Putamen (tissue), 1 donor: Measurements from ENCODE around the gene CFAP61.
A peak's percentile ranks its signal among the peaks of the same experiment; 100 is the strongest.
"Not testable (repeated sequence)": the region's sequence is repeated elsewhere in the genome, so short reads cannot be mapped to it uniquely, and the experiment has no call there.

Source experiments
- DNase-seq: peaks from one replicate; pipeline ENCODE4 v3.0.0-alpha.2; 2016; ENCODE audit warnings: low spot score

The CFAP61 gene

DNA sequence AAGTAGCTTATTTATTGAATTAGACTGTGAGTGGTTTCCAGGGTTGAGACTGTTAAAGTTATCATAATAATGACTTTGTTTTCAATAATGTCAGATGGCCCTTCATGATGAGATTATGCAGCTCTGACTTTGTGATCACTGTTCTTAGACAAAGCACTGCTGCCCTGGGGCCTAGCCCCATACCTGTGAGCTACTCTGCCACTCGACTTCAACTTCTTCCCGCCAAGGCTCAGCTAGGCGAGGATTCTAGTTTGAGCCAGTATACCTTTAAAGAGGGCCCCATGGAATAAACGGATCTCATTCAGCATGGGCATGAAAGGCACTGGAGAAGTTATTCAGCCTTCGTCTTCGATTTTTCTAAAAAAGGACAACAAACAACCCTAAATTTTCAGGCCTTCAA, 270.6 kb downstream of the CFAP61 start:
- DNase-seq = no peak

DNA sequence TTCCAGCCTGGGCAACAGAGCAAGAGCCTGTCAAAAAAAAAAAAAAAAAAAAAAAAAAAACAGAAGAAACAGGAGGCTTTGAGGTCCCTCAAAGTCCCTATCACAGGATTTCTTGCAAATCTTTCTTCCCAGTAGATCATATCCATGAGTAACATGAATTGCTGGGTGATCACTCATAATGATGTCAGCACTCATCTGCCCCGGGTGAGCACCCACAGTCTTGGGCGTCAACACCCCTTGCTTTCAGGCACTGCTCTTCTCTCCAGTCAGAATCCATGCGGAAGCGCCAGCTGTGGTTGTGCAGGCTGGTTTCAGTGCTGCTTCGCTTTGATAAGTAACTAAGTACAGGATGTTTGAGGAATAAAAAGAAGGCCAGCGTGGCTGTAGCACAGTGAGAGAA, 275.4 kb downstream of the CFAP61 start:
- DNase-seq = no peak

DNA sequence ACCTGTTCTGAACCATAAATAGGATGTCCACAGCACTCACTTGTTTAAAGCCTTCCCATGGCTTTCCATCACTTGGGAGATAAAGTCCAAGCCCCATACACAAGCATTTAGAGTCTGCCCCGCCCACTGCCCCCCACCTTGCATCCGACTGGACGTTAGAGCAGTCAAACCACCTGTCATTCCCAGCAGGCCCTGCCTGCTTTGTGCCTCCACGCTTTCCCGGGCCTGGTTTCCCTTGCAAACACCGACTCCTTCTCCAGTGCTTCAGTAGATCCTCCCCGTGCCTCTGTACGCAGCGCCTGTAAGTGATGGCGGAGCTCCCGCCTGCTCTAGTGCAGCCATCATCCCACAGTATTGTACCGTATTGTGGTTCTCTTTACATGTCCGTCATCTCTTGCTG, 277.2 kb downstream of the CFAP61 start:
- no peak for DNase-seq

DNA sequence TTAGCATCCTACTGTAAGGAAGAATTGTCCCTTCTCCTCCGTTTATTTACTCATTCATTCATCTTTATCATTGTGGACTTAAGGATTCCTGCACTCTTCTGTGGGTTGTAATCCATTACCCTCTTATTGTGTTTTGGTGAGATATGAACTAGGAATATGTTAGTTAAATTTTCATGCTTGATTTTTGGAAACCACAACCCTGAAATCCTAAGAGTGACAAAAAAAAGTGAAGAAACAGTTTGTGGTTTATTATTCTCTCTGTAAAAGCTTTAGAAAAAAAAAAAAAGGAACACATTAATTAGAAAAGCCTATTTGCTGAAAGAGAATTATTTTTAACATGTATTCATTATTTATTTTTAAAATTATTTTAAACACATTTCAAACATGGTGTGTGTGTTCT, 278.8 kb downstream of the CFAP61 start:
- no peak for DNase-seq

DNA sequence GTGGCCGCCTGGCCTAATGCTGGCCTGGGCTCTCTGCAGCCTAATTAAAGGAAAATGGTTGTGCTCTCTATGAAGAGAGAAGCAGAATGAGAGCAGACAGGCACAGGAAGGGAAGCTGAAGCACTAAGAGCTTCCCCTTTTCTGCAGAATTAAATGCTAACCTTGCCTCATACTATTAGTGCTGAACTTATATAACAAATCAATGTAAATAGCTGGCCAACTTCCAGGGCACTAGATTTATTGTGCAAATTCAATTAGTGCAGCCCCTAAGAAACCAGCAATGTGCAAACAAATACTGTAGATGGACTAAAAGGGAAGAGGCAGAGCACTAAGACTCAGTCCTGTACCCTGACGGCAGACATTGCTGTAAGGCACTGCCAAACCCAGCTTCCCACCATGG, 279.5 kb downstream of the CFAP61 start:
- no peak for DNase-seq

DNA sequence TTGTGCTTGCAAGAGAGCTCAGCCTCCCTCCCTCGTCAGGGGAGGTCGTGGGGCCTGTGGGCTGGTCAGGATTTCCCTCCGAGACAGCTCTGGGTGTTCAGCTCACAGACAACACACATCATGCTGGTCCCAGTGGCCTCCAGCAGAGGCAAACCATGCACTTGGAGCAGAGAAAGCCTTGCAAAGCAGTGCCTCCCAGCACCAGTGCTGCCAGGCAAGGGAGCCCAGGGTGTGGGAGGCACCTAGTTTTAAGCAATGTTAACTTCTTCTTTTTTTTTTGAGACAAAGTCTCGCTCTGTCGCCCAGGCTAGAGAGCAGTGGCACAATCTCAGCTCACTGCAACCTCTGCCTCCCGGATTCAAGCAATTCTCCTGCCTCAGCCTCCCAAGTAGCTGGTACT, 281.5 kb downstream of the CFAP61 start:
- DNase-seq = peak; percentile 45

DNA sequence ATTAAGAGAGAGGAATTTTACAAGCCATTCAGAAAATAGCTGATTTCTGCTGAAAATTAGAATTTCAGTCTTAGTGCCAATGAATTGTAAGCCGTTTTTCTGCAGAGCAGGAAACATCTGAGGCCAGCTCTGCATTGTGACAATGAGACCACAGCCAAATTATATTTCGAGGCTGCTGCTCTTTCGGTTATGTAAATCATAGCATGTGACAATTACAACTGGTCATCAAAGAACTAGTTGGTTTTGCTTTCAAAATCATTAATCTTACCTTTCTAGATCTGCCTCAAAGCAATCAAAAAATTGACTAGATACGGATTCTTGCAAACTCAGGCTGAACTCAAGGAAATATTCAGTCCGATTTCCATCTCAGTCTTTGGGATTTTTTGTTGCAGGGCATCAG, 282.2 kb downstream of the CFAP61 start:
- DNase-seq = no peak

DNA sequence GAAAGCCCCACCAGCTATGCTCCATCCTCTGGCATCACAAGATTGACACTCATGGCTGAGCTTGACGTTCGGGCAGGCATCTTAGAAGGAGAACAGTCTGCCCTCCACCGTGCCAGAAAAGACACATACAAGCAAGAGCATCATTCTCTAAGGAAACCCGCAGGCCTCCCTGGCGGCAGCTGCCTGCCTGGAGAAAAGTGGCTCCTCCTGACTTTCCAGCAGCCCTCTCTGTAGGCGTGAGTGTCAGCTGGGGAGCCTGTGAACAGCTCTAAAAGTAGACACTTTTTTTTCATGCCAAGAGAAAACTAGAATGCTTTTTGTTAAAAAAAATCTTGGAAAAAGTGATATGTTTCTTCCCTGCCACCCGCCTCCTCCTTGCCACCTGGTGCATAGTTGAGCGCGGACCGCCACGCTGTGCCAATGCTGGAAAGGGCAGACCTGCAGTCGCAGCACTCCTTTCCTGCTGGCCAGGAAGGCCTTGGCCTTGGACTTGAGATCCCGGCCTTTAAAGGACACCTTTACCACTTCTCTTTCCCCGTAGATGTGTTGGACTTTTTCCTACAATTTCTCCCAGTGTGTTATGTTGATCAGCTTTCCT, 285.9 kb downstream of the CFAP61 start:
- peak; percentile 36 for DNase-seq

DNA sequence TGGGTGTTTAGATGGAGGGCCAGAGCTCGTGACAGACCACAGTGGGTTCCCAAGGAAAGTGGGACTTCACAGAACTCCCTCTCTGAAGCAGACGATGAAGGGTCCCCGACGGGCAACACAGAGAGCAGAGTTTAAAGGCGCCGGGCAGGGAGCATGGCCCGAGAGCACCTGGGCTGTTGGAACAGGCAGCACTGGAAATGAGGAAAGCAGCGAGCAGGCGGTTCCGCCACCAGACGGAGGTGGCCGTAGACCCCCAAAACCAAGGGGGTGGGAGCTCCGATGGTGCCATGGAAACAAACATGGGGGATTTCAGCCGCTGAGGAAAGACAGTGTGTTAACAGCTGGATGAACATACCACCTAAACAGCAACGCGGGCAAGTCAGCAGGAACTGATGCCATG, 288.1 kb downstream of the CFAP61 start:
- DNase-seq = no peak

DNA sequence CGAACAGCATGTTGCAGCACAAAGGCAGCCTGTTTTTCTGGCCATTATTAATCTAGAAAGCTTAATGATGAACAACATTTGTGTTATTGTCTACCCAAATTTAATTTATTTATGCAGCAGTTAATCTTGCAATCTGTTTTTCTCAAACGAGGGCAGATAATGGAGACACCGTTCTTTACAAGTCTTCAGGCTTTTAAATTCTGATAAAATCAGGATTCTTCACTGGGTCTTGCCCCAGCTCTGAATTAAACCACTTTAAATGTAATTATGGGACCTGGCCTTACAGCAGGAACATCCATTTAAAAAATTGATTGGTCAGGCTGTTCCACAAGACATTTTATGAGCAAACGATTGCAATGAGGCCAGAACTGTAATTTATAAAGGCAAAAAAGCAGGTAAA, 289.0 kb downstream of the CFAP61 start:
- DNase-seq = no peak

DNA sequence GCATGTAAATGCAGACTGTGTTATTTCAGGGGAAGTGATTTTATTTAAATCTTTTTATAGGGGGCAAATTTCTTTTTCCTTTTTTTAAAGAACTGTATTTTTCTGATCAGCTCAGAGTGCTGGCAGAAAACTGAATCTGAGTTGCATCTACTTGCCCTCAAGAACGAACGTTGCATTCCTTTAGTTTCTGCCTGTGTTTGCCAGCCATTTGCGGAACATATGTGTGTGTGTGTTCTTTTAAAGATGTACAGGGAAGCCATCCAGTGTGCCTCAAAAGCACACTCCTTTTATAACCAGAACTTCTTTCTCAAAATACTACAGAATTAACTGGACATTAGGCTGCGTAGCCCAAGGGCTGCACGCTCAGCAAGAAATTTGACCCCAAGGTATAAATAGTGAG, 289.7 kb downstream of the CFAP61 start:
- DNase-seq = no peak

DNA sequence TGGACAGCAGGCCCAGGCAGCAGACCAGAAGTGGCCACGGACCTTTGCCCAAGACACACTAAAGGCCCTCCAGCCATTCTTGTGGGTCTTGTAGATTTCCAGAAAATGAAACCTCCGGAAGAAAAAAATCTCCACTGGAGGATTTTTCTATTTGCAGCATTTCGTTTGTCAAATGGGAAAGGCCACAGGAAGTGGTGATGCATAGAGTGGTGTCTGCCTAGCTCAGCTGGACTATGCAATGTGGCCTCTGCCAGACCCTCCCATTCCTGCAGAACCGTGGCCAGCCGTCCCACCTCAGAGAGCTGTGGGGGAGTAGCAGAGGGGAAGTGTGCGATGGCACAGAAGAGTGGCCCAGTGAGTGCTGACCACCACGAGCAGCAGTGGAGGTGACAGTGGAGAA, 291.6 kb downstream of the CFAP61 start:
- no peak for DNase-seq

DNA sequence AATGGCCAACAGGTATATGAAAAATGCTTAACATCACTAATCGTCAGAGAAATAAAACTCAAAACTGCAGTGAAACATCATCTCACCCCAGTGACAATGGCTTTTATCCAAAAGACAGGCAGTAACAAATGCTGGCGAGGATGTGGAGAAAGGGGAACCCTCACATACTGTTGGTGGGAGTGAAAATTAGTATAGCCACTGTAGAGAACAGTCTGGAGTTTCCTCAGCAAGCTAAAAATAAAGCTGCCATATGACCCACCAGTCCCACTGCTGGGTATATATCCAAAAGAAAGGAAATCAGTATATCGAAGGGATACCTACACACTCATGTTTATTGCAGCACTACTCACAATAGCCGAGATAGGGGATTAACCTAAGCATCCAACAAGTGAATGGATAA, 292.1 kb downstream of the CFAP61 start:
- no peak for DNase-seq

DNA sequence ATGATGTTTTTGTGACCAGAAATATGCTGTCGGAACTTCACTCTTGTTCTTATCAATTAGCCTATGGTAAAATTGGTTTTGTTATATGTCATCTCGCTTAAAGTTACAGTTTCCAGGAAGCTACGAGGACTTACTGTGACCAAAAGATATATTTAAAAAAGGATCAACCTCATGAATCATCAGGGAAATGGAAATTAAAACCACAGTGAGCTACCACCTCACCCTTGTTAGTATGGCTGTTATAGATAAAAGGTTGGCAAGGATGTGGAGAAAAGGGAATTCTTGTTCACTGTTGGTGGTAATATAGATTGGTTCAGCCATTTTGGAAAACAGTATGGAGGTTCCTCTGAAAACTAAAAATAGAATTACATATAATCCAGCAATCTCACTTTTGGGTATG, 301.2 kb downstream of the CFAP61 start:
- DNase-seq = no peak

DNA sequence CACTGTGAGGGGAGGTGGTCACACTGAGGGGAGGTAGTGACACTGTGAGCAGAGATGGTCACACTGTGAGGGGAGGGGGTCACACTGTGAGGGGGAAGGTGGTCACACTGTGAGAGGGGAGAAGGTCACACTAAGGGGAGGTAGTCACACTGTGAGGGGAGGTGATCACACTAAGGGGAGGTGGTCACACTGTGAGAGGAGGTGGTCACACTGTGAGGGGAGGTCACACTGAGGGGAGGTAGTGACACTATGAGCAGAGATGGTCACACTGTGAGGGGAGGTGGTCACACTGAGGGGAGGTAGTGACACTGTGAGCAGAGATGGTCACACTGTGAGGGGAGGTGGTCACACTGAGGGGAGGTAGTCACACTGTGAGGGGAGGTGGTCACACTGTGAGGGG, 303.2 kb downstream of the CFAP61 start:
- DNase-seq = not testable (repeated sequence)

DNA sequence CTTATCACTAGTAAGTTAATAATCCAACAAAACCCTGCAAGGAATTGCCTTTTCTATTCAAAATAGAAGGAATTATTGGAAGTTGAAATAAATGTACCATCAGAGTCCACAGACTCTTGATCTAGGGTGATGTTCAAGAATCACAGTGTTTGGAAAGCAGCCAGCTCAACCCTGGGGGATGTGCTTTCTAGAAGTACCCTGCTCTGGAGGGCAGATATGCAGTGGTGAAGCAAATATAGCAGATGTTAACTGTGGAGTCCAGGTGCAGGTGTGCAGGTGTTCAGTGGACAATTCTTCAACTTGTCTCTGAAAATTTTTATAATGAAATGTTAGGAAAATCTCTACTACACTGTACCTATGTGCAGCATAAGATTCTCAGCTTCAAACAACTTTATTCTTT, 306.5 kb downstream of the CFAP61 start:
- no peak for DNase-seq

DNA sequence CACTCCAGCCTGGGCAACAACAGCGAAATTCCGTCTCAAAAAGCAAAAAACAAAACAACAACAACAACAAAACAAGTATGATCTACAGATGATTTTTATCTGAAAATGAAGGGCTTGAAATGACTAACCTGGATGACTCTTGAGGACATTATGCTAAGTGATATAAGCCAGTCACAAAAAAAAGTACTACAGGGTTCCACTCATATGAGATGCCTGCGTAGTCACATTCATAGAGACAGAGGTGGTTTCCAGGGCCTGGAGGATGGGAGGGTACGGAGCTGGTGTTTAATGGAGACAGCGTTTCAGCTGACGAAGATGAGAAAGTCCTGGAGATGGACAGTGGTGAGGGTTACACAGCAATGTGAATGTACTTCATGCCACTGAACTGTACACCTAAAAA, 307.3 kb downstream of the CFAP61 start:
- DNase-seq = no peak

DNA sequence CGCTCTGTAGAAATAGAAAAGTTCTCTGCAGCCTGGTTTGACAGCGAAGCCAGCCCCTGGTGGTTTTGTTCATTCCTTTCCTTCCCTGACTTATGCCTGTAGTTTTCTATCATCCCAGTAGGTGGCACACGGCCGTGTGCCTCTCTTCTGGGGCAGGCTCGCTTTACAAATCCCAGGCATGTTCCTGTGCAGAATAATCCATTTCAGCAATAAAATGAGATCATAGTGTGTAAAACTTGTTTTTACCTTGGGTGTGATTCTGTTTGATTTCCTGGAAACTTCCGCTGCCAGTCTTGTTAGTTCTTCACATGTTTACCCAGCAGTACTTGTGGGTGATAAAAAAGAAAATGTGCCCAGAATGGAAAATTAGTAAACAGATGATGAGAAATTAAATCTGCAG, 308.1 kb downstream of the CFAP61 start:
- DNase-seq = peak; percentile 71

DNA sequence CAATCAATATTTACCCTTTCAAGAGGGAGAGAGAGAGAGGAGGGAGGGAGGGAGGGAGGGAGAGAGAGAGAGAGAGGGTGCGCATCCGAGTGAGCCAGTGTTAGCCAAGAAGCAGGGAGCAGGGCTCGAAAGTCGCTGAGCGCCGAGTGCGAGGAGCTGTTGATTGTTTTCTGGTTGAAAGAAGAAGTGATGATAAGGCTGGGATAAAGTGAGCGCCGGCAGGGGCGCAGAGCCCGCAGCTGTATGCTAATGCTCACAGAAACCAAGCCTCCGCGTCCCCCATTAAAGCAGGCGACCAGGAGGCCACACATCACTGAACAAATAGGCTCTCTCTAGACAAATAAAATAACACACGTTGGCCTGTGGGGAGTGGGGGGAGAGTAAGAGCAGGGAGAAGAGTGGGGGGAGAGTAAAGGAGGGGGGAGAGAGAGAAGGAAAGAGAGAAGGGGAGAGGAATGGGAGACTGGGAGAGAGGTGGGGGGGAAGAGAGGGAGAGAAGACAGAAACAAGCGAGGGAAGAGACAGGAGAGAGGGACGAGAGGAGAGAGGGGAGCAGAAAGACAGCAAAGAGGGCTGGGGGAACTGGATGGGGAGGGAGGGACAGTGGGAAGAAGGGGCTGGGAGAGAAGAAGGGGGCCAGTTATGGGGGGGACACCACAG, 310.6 kb downstream of the CFAP61 start:
- DNase-seq = no peak

DNA sequence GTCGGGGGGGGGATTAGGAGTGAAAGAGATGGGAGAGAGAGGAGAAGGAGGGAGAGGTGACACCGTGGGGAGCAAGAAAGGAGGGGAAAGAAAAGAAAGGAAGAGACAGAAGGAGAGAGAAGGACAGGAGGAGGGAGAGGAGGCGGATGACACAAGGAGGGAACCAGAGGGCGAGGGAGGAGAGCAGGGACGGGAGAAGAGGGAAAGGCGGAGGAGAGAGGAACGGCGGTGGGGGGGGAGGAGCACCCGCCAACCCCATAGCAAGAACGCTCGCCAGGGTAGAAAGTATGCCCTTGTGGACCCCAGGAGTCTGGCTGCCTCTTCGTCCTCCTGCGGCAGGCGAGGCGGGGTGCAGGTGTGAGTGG, 311.1 kb downstream of the CFAP61 start:
- DNase-seq = peak; percentile 48

DNA sequence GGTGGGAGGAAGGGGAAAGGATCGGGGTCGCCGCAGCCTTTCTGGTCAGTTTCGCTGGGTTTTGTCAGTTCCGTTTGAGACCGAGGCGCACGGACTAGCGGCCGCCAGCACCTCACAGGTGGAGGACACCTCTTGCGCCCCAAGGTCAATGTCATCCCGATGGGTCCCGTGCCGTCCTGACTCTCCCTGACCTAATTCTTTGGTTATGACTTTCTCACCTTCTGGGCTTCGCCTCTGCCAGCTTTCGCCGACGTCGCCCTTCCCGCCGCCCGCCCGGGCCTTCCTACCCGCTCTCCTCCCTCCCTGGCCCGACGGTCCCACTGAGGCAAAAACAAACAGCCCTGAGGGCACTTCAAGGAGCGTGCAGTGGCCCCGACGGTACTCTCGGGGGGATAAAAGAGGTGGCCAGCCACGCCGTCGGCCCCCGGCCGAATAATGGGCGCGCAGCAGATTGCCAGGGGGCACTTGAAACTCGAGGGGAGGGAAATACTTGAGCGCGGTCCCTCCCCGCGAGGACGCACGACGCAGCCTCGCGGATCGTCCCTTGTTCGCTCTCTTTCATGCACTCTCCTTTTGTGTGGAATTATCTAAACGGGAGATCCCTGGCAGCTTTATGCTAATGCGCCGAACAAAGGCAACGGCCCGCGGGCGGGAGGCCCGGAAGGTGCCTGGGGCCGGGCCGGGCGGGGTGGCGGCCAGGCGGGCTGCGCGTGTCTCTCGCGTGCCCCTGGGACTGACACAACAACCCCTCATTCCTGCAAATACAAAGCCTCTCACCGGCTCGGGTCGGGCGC, 311.7 kb downstream of the CFAP61 start:
- DNase-seq = no peak

DNA sequence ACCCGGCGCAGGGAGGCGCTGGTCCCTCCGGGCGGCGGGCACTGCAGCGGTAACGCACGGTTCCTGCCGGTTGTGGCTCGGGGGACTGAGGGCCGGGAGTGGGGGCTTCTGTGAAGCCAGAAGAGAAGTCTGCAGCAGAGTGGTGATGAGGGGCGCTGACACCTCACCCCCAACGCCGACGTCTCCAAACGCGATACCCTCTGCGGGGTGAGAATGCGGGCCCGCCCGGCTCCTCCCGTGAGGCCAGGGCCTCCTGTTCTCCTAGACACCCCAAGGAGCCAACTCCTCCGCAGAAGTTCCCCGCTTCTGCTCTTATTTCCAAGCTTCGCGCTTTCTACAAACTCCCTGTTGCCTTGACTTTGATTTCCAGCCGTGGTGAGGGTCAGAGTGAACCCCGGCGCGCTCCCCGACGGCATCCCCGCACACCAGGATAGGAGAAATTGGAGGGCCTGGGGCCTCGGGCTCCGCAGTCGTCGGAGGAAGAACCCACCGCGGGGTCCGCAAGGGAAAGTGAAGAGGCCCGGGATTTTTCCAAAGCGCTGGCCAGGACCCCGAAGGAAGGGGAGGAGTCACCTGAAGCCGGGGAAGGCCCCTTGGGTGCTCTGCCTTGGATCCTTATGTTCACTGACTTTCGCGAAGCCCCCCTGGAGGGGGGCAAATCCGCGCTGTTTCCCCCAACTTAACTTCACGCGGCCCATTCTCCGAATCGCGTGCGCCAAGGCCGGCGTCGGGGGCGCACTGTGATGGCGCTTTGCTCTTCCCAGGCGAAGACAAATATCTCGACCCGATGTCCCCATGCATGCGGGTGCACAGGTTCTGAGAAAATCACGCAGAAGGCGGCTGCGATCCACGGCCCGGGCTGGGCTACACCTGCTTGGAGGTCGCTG, 312.5 kb downstream of the CFAP61 start:
- no peak for DNase-seq
